Measurements from ENCODE around the gene CGRRF1.

- TF ChIP-seq EP300 (IDR thresholded peaks at IDR 0.05) (no peak), CTCF (IDR thresholded peaks at IDR 0.05) (peak in 1 of 5 experiments; percentile 16), POLR2A (IDR thresholded peaks at IDR 0.05) (no peak)
These were observed 58.2 kb downstream of the CGRRF1 start for GRCh38 chr14:54567639-54568561.
